Measurements from ENCODE around the gene C5orf15. TPM values are rescaled to one million over a fixed set of nuclear protein-coding genes. Genes with fewer than 3 reads are reported as not detected.
A peak's percentile ranks its signal among the peaks of the same experiment; 100 is the strongest.

Gene C5orf15
- total and polyA plus RNA-seq, 9 of the 15 experiments (the other 6 are each of a cell fraction or from before 2014, with no cell fraction given): 23.3 to 50.7 (median 35.5) TPM

GRCh38 chr5:133932441-133933168 is 35.8 kb downstream of the C5orf15 start (continued):
- TF ChIP-seq ZBTB1 (CRISPR knock-in tag; IDR thresholded peaks at IDR 0.05; ENCODE audit: borderline replicate concordance, low read depth): 0 out of 2 replicates have a peak, but pooled peaks have one; percentile 16
- no peak for TF ChIP-seq RERE (CRISPR knock-in tag; IDR thresholded peaks at IDR 0.05; ENCODE audit: borderline replicate concordance)
- TF ChIP-seq VEZF1 (CRISPR knock-in tag; IDR thresholded peaks at IDR 0.05): peak; percentile 67; the same call in 1 of the 2 replicates
- TF ChIP-seq ZNF408 (CRISPR knock-in tag; IDR thresholded peaks at IDR 0.05; ENCODE audit: low read depth): no peak
- peak; percentile 96 for TF ChIP-seq RUNX1 (IDR thresholded peaks at IDR 0.05; ENCODE audit: low read depth)
- no peak for TF ChIP-seq SRSF3 (IDR thresholded peaks at IDR 0.05; ENCODE audit: insufficient read depth, low read length)
- TF ChIP-seq U2AF1 (optimal IDR thresholded peaks at IDR 0.05; ENCODE audit: low read depth, low read length): no peak
- no peak for TF ChIP-seq FIP1L1 (IDR thresholded peaks at IDR 0.05; ENCODE audit: low read depth, low read length, poor library complexity, severe bottlenecking)
- TF ChIP-seq ZBTB9 (CRISPR knock-in tag; IDR thresholded peaks at IDR 0.05): peak; percentile 96
- no peak for TF ChIP-seq DNMT1 (IDR thresholded peaks at IDR 0.05)
- no peak for TF ChIP-seq RAD21 (CRISPR knock-in tag; conservative IDR thresholded peaks at IDR 0.05 in 1 of 2, IDR thresholded peaks at IDR 0.05 in 1 of 2)
- peak; percentile 44; the same call in 1 of the 2 replicates for TF ChIP-seq MXI1 (IDR thresholded peaks at IDR 0.05; ENCODE audit: low read depth, low read length)
- TF ChIP-seq NR4A1 (CRISPR knock-in tag; IDR thresholded peaks at IDR 0.05): no peak
- TF ChIP-seq NR4A1 (tag; IDR thresholded peaks at IDR 0.05): peak; percentile 93
- no peak for TF ChIP-seq KLF10 (CRISPR knock-in tag; IDR thresholded peaks at IDR 0.05)
- TF ChIP-seq JUN (IDR thresholded peaks at IDR 0.05; ENCODE audit: borderline replicate concordance, low read depth, low read length): no peak
- TF ChIP-seq JUN (CRISPR knock-in tag; IDR thresholded peaks at IDR 0.05; ENCODE audit: borderline replicate concordance): no peak; the same call in 1 of the 2 replicates
- peak; percentile 96 for TF ChIP-seq DPF2 (IDR thresholded peaks at IDR 0.05)
- TF ChIP-seq CGGBP1 (CRISPR knock-in tag; IDR thresholded peaks at IDR 0.05): no peak
- peak; percentile 79; the same call in 1 of the 2 replicates for TF ChIP-seq ZBED1 (IDR thresholded peaks at IDR 0.05)

Data from K562 (cell line).